Fibroblast of upper back skin (primary cell): ENCODE results near the gene LRP1-AS.

Experiments used
- DNase-seq: peaks from one replicate; pipeline ENCODE4 v3.0.0-alpha.2; 2013

Gene LRP1-AS

GRCh38 chr12:57095440-57095839, 52.0 kb downstream of the LRP1-AS start:
- DNase-seq: no peak
